Measurements from ENCODE around the gene CAPN2.

Gene CAPN2

DNA sequence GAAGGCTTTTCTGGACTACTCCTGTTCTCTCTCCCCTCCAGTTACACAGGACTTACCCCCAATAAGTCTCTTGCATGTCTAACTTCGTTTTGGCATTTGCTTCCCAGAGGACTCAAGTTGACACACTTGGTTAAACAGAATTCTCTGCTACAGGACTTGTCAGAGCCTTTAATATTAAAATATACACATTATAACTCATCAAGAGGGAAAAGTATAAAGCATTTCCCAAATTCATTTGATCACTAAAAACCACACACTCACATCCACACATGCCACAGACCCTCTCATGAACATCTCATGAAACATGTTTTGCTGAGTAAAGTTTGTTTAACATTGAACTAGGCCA, 8.7 kb upstream of the CAPN2 start:
- no peak overlapping the region for H2BK15ac ChIP-seq (ENCODE audit: low read length)
- no peak overlapping the region for H2BK5ac ChIP-seq (ENCODE audit: low read length)
- H3K4ac ChIP-seq (ENCODE audit: low read length) = no peak overlapping the region
- H3K23ac ChIP-seq (ENCODE audit: low read depth, low read length, poor library complexity) = no peak overlapping the region
- no peak for DNase-seq (ENCODE audit: low spot score)
- H4K8ac ChIP-seq (ENCODE audit: low read depth, low read length) = no peak overlapping the region
- H3K36me3 ChIP-seq (replicated peaks in 1 of 2; ENCODE audit: control insufficient read depth in 2 of 2, insufficient read depth in 2 of 2, low read length in 2 of 2) = no peaks in the 10 kb centered on the region
- H3K18ac ChIP-seq (ENCODE audit: low read length) = no peak overlapping the region
- H2AFZ ChIP-seq (ENCODE audit: low read length) = no peak overlapping the region
- H3K9ac ChIP-seq (ENCODE audit: low read depth, low read length, poor library complexity) = no peak overlapping the region
- H3K27me3 ChIP-seq (ENCODE audit: control insufficient read depth in 3 of 3, insufficient read depth in 3 of 3, low read depth in 1 of 3, low read length in 3 of 3) = no peaks in the 10 kb centered on the region
- no peak overlapping the region for H3K27ac ChIP-seq (replicated peaks; ENCODE audit: low read length)
- H3K14ac ChIP-seq (ENCODE audit: low read length) = no peak overlapping the region
- peaks cover 9 to 27% of the 10 kb centered on the region in 2 donors for H3K4me1 ChIP-seq (ENCODE audit: control insufficient read depth in 2 of 2, insufficient read depth in 1 of 2, low read depth in 1 of 2, low read length in 2 of 2)
- no peak overlapping the region for H3K4me3 ChIP-seq (ENCODE audit: low read length in 2 of 2)
- no peaks in the 10 kb centered on the region for H3K9me3 ChIP-seq (replicated peaks in 1 of 2; ENCODE audit: control insufficient read depth in 2 of 2, insufficient read depth in 1 of 2, low read depth in 1 of 2, low read length in 2 of 2)
- no peak overlapping the region for H2AK5ac ChIP-seq (ENCODE audit: low read depth, low read length)
- no CpG with 5 or more reads among the region's 1 CpG for WGBS, 2 donors (ENCODE audit: extremely low coverage in 2 of 2, insufficient read length in 2 of 2, insufficient replicate concordance in 1 of 2)
- H3K4me2 ChIP-seq (ENCODE audit: insufficient read depth, low read length, poor library complexity, severe bottlenecking) = no peak overlapping the region
- H4K91ac ChIP-seq (ENCODE audit: low read depth, low read length, poor library complexity) = no peak overlapping the region
- no peak overlapping the region for H2BK12ac ChIP-seq (ENCODE audit: low read length)
- H2BK120ac ChIP-seq (ENCODE audit: low read depth, low read length) = no peak overlapping the region
- no peaks in the 10 kb centered on the region for H3K79me1 ChIP-seq (ENCODE audit: low read depth, low read length)

DNA sequence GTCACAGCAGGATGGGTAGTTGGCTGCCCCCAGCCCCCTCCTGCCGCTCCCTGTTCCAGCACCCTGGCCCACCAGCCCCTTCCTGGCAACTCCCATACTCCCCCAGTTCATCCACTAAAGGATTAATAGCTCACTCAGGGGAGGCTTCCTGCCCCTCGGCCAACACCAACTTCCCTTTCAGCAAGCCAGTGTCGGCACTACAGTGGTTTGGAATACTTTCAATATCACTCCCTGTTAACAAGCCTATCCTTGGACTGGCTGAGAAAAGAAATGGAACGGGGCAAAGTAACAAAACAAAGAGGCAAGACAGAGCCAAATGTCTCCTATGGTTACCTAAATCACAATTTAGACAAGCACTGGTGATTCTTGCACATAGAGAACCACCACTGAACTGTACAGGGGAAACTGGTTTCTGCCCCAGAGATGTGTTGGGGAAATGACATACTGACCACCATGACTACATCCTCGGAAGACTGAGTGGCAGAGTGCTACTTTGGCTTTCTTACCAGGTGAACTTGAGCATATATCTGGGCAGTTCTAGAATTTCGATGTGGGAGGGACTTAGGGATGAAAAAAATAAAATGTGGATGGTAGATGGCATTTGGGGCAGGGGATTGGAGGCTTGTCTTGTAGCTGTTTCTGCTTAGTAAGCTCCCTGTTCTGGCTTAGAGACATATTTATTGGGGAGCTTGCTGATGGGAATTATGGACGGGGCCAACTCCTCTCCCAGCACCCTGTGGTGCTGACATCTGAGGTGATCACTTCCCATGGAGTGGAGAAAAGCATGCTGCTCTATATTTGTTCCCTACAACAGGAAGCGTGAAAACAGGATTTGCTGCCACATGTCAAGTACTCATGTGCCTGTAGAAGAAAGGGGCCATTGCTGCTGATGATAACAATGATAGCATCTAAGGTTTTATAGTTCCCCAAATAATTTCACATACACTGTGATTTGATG, 7.1 kb upstream of the CAPN2 start:
- H2BK120ac ChIP-seq (ENCODE audit: low read depth, low read length) = no peak overlapping the region
- no peak overlapping the region for H2BK15ac ChIP-seq (ENCODE audit: low read length)
- no peak overlapping the region for H4K8ac ChIP-seq (ENCODE audit: low read depth, low read length)
- H2AFZ ChIP-seq (ENCODE audit: low read length) = peak overlapping the region; percentile 66
- H3K27me3 ChIP-seq (ENCODE audit: control insufficient read depth in 3 of 3, insufficient read depth in 3 of 3, low read depth in 1 of 3, low read length in 3 of 3) = no peaks in the 10 kb centered on the region
- H3K4me1 ChIP-seq (ENCODE audit: control insufficient read depth in 2 of 2, insufficient read depth in 1 of 2, low read depth in 1 of 2, low read length in 2 of 2) = peaks cover 8 to 27% of the 10 kb centered on the region in 2 donors
- no peak overlapping the region for H3K14ac ChIP-seq (ENCODE audit: low read length)
- no peak overlapping the region for H3K4me3 ChIP-seq (ENCODE audit: low read length in 2 of 2)
- no peak overlapping the region for H4K91ac ChIP-seq (ENCODE audit: low read depth, low read length, poor library complexity)
- no CpG with 5 or more reads among the region's 8 CpGs for WGBS, 2 donors (ENCODE audit: extremely low coverage in 2 of 2, insufficient read length in 2 of 2, insufficient replicate concordance in 1 of 2)
- no peaks in the 10 kb centered on the region for H3K36me3 ChIP-seq (replicated peaks in 1 of 2; ENCODE audit: control insufficient read depth in 2 of 2, insufficient read depth in 2 of 2, low read length in 2 of 2)
- peak overlapping the region; percentile 8 for H3K18ac ChIP-seq (ENCODE audit: low read length)
- H2BK12ac ChIP-seq (ENCODE audit: low read length) = no peak overlapping the region
- no peak overlapping the region for H2AK5ac ChIP-seq (ENCODE audit: low read depth, low read length)
- DNase-seq (ENCODE audit: low spot score) = no peak
- H3K9me3 ChIP-seq (replicated peaks in 1 of 2; ENCODE audit: control insufficient read depth in 2 of 2, insufficient read depth in 1 of 2, low read depth in 1 of 2, low read length in 2 of 2) = no peaks in the 10 kb centered on the region
- H3K4ac ChIP-seq (ENCODE audit: low read length) = peak overlapping the region; percentile 6
- no peak overlapping the region for H3K9ac ChIP-seq (ENCODE audit: low read depth, low read length, poor library complexity)
- no peak overlapping the region for H3K23ac ChIP-seq (ENCODE audit: low read depth, low read length, poor library complexity)
- H2BK5ac ChIP-seq (ENCODE audit: low read length) = no peak overlapping the region
- H3K4me2 ChIP-seq (ENCODE audit: insufficient read depth, low read length, poor library complexity, severe bottlenecking) = no peak overlapping the region
- no peaks in the 10 kb centered on the region for H3K79me1 ChIP-seq (ENCODE audit: low read depth, low read length)
- H3K27ac ChIP-seq (replicated peaks; ENCODE audit: low read length) = no peak overlapping the region

DNA sequence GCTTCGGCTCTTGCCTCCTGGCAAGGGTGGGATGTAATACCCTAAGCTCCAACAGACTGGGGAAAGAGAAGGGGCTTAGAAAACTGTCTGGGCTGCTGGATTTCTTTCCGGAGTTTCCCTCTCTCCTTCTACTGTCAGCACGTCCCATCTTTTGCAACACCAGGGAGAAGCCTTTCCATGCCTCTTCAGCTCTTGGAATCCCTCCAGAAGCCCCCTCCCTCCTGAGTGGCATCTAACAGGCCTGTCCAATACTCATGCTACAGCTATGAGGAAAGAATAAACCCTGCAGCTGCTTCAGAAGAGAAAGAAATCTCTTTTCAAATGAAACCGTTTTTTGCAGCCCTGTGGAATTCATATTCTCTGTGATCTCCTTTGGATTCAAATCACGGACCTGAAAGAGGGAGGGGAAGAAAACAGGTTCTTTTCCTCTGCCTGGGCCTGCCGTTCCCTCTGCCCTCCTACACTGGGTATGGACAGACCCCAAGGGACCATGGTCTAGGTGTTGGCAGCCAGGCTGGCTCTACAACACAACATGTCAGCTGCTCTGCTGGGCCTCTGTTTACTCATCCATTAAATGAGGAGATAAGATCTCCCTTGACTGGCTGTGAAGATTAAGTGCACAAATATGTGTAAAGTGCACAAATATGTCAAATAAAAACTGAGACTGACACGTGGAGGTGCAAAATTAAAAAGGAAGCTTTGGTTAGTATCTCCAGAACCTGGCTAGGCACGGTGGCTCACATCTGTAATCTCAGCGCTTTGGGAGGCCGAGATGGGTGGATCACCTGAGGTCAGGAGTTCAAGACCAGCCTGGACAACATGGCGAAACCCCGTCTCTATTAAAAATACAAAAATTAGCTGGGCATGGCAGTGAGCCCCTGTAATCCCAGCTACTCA, 6.0 kb upstream of the CAPN2 start:
- Histone ChIP-seq H3K36me3 (replicated peaks in 1 of 2; ENCODE audit: control insufficient read depth in 2 of 2, insufficient read depth in 2 of 2, low read length in 2 of 2) (no peaks in the 10 kb centered on the region), H2BK15ac (ENCODE audit: low read length) (no peak overlapping the region), H3K14ac (ENCODE audit: low read length) (no peak overlapping the region), H3K23ac (ENCODE audit: low read depth, low read length, poor library complexity) (no peak overlapping the region), H2AFZ (ENCODE audit: low read length) (peak overlapping the region; percentile 33), H4K8ac (ENCODE audit: low read depth, low read length) (no peak overlapping the region), H3K9me3 (replicated peaks in 1 of 2; ENCODE audit: control insufficient read depth in 2 of 2, insufficient read depth in 1 of 2, low read depth in 1 of 2, low read length in 2 of 2) (no peaks in the 10 kb centered on the region), H3K4me3 (ENCODE audit: low read length in 2 of 2) (no peak overlapping the region), H3K79me1 (ENCODE audit: low read depth, low read length) (no peaks in the 10 kb centered on the region), H2AK5ac (ENCODE audit: low read depth, low read length) (no peak overlapping the region), H2BK5ac (ENCODE audit: low read length) (no peak overlapping the region), H3K4me1 (ENCODE audit: control insufficient read depth in 2 of 2, insufficient read depth in 1 of 2, low read depth in 1 of 2, low read length in 2 of 2) (peaks cover 3 to 17% of the 10 kb centered on the region in 2 donors), H3K18ac (ENCODE audit: low read length) (no peak overlapping the region), H3K27me3 (ENCODE audit: control insufficient read depth in 3 of 3, insufficient read depth in 3 of 3, low read depth in 1 of 3, low read length in 3 of 3) (no peaks in the 10 kb centered on the region), H3K27ac (replicated peaks; ENCODE audit: low read length) (no peak overlapping the region), H4K91ac (ENCODE audit: low read depth, low read length, poor library complexity) (no peak overlapping the region), H2BK120ac (ENCODE audit: low read depth, low read length) (no peak overlapping the region), H3K9ac (ENCODE audit: low read depth, low read length, poor library complexity) (no peak overlapping the region), H3K4ac (ENCODE audit: low read length) (no peak overlapping the region), H3K4me2 (ENCODE audit: insufficient read depth, low read length, poor library complexity, severe bottlenecking) (no peak overlapping the region), H2BK12ac (ENCODE audit: low read length) (no peak overlapping the region)
- no peak for DNase-seq (ENCODE audit: low spot score)
- WGBS, 2 donors (ENCODE audit: extremely low coverage in 2 of 2, insufficient read length in 2 of 2, insufficient replicate concordance in 1 of 2) = no CpG with 5 or more reads among the region's 12 CpGs

Measured in neuronal stem cell (in vitro differentiated cells).